UCSD-AML1 (cell line): ENCODE measurements around the gene EDN3.

ENCODE experiments used
- DNase-seq: peaks from one replicate; lab custom pipeline; 2025; ENCODE audit not compliant: unreplicated experiment; lab: John Stamatoyannopoulos, UW

The EDN3 gene, protein sequence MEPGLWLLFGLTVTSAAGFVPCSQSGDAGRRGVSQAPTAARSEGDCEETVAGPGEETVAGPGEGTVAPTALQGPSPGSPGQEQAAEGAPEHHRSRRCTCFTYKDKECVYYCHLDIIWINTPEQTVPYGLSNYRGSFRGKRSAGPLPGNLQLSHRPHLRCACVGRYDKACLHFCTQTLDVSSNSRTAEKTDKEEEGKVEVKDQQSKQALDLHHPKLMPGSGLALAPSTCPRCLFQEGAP

DNA sequence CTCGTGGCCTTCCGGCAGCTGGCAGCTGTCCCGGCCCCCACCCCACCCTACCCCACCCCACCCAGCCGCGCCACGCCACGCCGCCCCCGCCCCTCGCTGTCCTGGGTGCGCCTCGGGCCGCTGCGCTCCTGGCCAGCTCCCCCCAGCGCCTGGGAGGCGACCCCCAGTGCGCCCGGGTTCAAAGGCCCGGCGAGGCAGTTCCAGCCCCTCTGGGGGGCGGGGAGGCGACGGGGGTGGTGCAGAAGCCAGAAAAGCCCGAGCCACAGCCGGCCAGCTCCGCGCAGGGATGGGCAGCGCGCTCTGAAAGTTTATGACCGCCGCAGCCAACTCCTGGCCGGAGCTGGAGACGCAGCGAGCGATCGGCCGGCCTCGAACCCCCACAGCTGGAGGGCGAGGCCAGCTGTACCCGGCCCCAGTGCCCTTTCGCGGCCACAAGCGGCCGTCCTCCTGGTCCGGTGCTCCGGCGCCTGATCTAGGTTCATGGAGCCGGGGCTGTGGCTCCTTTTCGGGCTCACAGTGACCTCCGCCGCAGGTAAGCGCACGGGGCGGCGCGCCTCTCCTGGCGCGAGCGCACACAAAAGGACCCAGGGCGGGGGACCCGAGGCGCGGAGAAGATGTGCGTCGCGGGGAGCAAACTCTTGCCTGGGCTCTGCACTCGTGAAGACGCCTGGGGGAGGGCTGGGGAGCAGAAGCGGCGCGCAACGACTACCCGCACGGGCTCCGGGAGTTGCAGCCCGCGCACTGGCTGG is at the start of gene EDN3:
Gene EDN3 (plus strand): TSS at position 279 of the 749 bp plus-strand sequence. CDS start 202 bp downstream, at position 481.
- DNase-seq, result no peak

DNA sequence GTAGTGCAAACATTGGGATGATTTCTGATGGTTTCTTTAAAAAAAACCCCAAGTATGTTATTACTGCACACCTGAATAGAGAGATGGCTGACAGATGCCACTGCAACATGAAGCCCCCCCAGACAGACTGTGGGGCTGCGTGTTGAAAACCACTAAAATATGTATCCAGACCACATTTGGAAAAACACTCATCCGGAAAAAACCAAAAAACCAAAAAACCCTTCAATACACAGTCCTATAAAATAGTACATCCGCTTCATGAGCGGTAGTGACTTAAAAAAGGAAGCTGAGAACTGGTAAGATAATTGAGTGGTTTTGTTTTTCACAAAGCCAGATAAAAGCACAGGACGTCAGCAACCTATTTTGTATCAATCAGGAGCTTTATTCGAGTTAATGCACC is 47.1 kb upstream of the EDN3 start:
- no peak for DNase-seq

DNA sequence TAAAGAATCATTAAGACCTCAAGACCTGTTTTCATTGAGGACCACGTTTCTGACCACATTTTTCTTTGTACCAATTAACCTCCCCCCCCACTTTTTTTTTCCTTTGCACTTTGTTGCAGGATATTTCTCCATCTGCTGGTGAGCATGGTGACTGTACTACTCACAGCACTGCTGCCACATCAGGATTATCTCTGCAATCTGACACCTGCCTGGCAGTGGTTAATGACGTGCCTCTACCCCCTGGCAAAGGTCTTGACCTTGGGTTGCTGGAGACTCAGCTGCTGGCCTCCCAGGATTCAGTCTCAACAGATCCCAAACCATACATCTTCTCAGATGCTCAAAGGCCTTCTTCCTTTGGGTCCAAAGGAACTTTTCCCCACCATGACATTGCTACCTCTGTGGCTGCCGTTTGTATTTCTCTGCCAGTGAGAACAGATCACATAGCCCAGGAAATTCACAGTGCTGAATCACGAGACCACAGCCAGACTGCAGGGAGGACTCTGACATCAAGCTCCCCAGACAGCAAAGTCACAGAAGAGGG is 46.6 kb upstream of the EDN3 start:
- DNase-seq, result no peak

DNA sequence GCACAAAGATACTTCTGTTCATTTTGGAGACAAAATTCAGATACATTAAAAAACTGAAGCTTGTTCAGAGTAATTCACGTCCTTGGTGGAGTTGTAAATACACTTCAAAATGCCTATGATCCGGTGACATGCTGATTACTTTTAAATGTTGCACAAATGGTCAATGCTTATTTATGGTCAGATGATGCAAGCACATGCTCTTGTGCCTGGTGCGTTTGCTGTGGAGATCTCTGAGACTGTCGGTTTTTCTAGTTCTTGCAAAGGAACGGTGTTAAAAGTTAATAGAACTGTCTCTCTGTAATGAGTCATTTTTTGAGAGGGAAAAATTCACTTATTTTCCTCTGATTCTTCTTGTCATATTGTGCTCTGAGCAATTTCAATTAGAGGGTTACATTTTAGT is 45.2 kb upstream of the EDN3 start:
- DNase-seq, result no peak

DNA sequence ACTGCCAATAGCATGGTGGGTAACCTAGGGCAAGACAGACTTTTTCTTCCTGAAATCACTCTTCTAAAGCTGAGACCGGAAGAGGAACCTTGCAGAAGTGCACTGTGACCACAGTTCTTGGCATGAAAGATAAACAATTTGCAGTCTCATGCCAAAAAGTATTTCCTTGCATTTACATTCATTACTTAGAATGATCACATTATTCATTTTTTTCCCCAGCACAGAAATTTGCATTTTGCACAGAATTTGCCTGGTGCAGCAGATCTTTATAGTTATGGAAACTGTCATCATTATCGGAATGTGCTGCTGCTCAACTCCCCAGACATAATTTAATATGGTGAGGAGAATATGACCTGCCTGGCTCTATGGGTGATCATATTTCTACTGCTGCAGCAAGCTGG is 42.2 kb upstream of the EDN3 start:
- no peak for DNase-seq

DNA sequence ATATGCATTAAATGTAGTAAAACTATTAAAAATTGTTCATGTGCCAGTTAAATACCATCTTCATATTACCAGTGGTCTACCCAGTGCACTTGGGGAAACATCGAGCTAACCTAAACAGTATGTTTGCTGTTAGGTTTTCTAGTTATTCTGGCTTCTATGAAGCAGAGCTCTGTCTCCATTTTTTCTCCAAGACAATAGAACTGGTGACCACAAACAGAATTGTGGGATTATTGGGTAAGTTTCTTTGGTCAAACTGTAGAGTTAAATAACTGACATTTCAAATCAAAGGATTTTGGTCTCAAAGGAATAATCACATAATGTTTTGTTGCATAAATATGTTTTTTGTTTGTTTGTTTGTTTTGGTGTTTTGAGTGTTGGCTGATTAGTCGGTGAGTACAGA is 40.5 kb upstream of the EDN3 start:
- DNase-seq, result no peak

DNA sequence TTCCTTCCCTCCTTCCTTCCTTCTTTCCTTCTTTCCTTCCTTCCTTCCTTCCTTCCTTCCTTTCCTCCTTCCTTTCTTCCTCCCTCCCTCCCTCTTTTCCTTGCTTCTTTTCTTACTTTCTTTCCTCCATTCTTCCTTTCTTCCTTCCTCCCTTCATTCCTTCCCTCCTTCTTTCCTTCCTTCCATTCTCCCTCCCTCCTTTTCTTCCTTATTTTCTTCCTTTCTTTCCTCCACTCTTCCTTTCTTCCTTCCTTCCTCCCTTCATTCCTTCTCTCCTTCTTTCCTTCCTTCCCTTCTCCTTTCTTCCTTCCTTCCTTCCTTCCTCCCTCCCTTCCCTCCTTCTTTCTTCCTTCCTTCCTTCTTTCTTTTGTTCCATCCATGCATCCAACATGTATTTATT is 35.1 kb upstream of the EDN3 start:
- no peak for DNase-seq

DNA sequence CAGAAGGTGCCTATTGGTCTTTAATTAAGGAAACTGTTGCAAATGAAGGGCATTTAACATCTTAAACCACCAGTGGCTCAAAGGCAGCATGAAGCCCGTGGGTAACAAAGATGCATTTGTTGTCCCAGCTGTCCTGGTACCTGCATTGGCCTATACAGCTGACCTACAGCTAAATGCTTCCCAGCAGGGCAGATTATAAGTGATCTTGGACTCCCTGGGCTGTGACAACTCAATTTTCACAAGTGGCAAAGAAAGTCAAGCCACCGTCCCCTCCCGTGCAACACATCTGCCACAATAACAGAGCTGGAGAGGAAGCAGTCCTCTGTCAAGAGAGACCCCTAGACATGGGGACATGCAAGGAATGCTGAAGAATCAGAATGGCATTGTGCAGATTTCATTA is 31.5 kb upstream of the EDN3 start:
- DNase-seq, result no peak

DNA sequence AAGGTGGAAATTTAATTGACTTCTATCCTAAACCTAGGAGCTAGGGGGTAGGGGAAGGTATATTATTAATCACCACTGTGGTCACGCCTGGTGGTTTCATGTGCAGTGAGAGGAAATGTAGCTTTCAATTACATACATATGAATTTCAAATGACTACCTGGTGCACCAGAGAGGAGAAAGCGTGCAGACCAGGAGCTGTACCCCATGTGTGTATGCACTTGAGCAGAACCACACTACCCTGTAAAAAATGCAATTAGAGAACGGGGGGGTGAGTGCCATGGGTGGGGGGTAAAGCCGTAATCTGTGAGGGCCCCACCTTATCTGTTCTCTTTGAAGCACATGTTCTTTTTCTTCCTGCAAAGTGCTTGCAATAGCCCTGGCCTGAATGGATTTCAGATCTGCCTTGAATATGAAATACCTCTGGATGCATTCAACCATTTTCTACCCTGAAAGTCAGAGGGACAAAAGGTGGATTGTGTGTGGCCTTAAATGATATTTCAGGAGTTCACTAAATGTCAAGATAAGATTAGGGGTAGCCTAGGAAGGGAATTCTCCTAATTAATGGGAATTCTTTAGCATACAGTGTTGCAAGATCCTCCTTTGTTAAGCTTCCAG is 30.9 kb upstream of the EDN3 start:
- no peak for DNase-seq

DNA sequence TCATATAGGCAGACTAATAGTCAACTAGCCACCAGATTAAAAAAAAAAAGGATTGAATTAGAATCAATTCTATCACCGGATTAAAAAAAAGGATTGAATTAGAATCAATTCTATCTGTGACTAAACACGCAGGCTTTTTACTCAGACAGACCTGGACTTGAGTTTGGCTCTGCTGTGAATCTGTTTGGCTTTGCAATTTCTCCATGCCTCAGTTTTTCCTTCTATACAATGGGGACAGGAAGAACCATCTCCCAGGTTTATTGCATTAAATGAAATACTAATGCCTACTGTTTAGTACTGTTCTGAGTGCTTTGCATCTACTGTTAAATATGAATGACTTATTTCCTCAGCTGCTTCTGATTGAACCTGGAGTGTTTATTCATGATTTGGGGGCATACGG is 30.0 kb upstream of the EDN3 start:
- DNase-seq, result no peak

DNA sequence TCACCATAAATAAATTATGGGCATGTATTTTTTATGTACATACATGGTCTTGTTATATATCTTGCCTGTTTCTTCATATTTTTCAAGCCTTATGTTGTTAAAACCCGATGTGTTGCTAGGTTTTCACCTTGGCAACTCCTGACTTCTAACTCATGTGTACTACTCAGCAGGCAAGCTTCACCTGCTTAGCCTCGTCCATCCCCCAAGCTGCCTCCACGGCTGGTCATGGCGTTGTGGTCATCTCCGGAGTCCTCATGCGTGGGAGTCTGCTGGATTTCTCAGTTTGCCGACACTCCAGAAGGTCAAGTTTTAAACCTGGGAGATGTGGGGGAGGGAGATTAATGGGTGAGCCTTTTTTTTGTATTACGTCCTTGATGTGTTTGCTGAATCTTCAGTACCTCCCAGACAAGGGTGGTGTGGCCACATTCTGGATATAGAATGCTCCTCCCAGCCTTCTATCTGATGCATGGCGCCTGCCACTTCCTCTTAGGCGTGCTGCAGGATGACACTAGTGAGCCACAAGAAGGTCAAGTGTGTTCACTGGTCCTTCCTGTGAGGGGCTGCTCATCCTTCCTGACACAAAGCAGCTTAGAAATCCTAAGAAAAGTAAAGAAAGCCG is 26.6 kb upstream of the EDN3 start:
- no peak for DNase-seq

DNA sequence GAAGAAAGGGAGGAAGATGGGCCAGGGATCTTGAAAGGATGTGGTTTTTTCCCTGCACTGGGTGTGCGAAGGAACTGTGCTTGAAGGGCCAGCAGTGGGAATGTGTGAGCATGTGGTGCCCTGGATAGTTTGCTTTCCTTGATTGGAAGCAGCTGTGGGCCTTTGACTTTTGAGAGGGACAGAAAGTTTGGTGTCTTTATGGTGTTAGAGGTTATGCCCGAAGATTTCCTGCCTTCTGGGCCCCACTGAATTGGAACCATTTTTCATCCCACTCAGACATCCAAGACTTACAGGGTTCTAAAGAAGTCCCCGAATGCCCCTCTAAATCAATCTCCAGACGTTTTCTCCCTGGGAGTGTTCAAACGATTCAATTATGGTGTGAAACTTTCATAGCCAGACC is 23.5 kb upstream of the EDN3 start:
- DNase-seq, result no peak

DNA sequence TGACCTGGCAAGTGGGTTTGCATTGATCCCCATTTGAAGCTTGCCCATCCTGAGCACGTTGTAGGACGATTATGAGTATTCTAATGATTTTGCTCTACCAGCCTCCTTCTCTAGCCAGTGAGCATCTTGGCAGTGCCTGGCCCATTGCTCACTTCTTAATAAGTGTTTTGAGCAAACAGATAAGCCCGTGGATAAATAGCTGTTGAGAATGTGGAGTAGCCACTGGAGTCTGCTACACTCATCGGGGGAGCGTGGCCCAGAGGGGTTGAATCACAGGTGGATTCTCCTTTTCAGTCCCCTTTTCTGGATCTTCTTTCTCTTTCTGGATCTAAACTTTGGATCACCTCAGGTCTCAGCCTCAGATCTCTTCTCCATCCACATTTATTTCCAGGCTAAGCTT is 15.9 kb upstream of the EDN3 start:
- DNase-seq, result no peak

DNA sequence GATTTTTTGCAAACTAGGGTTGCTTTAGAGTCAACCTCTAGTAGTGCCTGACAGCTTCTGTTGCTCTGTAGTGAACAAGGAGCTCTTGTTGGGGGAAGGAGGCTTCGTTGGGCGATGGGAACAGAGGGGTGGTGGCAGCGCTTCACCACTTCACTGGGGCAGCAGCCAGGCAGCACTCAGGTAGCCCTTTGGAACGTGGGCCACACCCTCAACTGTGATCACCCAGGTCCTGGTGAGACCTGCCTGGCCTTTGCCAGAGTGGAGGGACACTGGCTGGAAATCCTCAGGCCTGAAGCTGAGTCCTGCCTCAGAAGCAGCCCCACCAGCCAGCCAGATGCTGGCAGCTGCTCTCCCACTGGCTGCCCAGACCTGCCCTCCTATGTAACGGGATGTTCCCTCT is 10.4 kb upstream of the EDN3 start:
- no peak for DNase-seq

DNA sequence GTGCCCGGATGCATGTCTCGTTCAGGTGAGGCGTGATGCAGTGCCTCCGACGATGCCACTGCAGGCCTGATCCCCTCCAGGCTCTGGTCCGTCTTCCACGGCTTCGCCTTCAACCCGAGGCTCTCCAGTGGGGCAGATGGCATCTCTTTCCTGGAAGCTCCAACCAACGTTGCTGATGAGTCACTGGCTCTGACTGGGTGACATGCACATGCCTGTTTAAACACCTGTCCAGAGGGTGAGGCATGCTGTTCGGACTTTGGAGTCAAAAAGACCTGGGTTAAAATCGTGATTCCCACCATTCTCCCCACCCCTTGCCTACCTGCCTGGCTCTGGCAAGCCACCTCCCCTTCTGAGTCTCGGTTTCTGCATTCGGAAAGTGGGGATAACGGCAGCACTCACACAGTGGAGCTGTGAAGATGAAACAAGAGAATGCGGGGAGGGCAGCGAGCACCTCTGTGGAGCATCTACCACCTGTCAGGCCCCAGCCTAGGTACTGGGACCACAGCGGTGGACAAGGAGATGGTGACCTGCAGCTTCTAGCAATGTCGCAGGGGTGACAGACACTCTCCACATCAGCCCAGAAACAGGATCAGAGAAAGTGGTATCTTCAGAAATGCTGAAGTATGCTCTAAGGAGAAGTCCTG is 8.5 kb upstream of the EDN3 start:
- no peak for DNase-seq

DNA sequence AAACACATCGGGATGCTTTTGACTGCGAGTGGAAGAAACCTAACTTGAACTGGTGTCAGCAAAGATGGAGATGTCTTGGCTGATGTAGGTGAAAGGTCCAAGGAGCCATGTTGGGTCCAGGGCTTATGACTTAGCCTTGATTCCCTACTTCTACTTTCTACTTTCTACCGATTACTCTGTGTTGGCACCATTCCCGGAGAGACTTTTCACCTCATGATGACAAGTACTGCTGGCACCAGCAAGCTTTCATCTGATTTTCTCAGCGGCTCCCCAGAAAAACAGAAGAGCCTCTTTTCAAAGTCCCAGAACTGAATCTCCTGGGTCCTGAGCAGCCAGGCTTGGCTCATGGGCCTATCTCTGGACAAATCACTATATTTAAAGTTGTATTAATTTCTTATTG is 4.9 kb upstream of the EDN3 start:
- no peak for DNase-seq

DNA sequence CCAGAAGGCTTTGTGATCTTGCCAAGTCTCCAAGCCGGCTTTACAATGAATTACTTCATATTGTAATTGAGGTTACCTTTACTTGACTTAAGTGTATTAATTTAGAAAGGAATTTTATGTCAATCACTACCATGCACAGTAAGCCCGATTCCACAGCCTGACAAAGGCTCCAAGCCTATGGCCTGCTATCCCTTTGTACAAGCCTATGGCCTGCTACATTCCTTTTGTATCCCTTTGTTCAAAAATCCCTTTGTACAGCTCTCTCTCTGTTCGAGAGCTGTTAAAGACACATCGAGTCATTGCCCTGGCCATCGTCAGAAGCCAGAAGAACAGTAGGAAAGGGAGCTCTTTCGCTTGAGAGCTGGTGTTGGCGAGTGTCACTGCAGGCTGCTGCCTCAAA is 2.7 kb upstream of the EDN3 start:
- DNase-seq, result no peak

DNA sequence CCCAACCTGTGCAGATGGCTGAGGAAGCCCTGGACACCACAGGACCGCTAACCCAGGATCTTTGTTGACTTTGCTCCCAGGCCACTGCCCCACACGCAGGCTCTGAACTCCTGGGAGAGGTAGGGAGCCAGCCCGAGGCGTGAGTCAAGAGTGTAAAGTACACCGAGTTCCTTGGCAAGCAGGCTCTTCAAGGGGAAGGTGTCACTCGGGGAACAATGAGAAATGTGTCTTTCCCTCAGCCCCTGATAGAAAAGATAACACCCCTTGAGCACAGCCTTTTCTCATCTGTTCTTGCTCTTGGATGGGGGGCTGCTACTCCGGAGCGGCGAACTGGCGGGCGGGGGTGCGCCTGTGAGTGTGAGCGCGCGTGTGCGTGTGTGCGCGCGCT is 472 bp upstream of the EDN3 start:
- DNase-seq, result no peak

DNA sequence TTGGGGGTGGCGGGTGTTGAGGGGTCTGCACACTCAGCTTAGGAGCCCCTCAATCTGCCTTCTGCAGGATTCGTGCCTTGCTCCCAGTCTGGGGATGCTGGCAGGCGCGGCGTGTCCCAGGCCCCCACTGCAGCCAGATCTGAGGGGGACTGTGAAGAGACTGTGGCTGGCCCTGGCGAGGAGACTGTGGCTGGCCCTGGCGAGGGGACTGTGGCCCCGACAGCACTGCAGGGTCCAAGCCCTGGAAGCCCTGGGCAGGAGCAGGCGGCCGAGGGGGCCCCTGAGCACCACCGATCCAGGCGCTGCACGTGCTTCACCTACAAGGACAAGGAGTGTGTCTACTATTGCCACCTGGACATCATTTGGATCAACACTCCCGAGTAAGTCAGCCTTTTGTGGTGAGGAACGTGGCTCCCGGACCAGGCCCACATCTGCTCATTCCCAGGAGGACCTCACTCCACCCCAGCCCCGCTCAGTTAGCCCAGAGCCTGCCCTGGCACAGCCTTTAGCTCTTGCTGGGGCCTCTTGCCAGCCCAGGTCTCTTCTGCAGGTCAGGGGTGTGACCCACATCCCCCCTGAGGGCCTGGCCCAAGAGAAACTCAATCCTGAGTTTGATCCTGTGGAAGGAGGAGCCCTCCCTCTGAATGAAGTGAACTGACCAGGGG is 1.1 kb downstream of the EDN3 start:
- DNase-seq, result no peak

DNA sequence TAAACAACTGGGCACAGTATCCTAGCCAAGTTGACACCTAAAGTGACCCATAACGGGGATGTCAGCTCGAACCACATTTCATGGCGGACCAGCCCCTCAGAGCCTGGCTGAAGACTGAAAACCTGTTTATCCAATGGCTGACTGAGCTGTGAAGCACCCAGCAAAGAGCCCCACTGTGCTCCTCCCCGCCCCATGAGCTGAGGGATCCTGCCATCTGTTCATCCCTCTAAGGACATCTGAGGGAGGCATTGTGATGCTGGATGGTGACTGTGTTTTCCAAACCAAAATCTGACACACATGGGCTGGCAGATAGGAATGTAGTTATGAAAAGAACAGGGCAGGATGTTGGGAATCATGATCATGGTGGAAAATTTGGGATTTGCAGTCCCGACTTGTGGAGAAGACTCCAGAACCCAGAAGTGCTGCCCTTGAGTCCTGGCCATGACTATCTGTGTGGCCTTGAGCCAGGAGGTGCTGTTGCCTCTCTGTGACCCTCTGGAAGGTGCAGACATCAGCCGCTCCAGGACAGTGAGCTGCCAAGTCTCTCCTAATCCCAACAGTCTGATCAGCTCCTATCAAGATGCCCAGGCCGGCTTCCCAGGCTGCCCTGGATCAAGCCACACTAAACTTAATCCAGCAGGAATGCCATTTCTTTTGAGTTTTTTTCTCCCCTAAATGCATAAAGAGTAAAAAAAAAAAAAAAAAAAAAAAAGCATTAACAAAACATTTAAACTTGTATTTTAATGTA is 5.7 kb downstream of the EDN3 start:
- DNase-seq, result no peak
